ENCODE results near the gene CAPNS1. TPM values are rescaled to one million over a fixed set of nuclear protein-coding genes. Genes with fewer than 3 reads are reported as not detected.

The CAPNS1 gene
- total and polyA plus RNA-seq, 8 donors = 93.7 to 575 (median 153) TPM

DNA sequence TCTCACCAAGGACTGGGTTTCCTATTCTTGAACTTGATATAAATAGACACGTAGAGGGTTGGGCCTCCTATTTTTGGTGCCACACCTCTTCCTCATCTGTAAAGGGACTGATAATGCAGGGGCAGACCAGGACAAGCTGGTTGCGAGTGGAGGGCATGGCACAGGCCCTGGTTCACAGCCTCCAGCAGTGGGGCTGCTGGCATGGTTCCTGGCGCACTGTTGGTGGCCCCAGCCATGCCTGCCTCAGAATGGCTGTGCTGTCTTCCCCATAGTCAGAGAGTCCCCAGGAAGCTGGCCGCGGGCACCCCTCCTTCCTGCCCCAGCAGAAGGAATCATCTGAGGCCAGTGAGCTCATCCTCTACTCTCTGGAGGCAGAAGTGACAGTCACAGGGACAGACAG, 39.4 kb upstream of the CAPNS1 start:
- no peak for DNase-seq
- H3K27ac ChIP-seq = no peak overlapping the region
- H3K4me1 ChIP-seq = no peaks in the 10 kb centered on the region
- H3K27me3 ChIP-seq = no peaks in the 10 kb centered on the region
- H3K4me3 ChIP-seq = no peak overlapping the region
- WGBS, 5 donors = 67 to 82% (median 73%) methylated on average over 2 to 5 of the region's 5 CpGs
- peaks cover 0 to 17% (median 6%) of the 10 kb centered on the region in 4 donors for H3K36me3 ChIP-seq
- TF ChIP-seq POLR2AphosphoS5 (IDR thresholded peaks at IDR 0.05) (no peak), POLR2A (IDR thresholded peaks at IDR 0.05) (no peak), EP300 (IDR thresholded peaks at IDR 0.05) (no peak)
- TF ChIP-seq, protein P1, sequence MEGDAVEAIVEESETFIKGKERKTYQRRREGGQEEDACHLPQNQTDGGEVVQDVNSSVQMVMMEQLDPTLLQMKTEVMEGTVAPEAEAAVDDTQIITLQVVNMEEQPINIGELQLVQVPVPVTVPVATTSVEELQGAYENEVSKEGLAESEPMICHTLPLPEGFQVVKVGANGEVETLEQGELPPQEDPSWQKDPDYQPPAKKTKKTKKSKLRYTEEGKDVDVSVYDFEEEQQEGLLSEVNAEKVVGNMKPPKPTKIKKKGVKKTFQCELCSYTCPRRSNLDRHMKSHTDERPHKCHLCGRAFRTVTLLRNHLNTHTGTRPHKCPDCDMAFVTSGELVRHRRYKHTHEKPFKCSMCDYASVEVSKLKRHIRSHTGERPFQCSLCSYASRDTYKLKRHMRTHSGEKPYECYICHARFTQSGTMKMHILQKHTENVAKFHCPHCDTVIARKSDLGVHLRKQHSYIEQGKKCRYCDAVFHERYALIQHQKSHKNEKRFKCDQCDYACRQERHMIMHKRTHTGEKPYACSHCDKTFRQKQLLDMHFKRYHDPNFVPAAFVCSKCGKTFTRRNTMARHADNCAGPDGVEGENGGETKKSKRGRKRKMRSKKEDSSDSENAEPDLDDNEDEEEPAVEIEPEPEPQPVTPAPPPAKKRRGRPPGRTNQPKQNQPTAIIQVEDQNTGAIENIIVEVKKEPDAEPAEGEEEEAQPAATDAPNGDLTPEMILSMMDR (IDR thresholded peaks at IDR 0.05) = no peak
- intact Hi-C loops (cut with DNase I; ENCODE audit: low total_unique reads) = no loop called here
- no peaks in the 10 kb centered on the region for H3K9me3 ChIP-seq

DNA sequence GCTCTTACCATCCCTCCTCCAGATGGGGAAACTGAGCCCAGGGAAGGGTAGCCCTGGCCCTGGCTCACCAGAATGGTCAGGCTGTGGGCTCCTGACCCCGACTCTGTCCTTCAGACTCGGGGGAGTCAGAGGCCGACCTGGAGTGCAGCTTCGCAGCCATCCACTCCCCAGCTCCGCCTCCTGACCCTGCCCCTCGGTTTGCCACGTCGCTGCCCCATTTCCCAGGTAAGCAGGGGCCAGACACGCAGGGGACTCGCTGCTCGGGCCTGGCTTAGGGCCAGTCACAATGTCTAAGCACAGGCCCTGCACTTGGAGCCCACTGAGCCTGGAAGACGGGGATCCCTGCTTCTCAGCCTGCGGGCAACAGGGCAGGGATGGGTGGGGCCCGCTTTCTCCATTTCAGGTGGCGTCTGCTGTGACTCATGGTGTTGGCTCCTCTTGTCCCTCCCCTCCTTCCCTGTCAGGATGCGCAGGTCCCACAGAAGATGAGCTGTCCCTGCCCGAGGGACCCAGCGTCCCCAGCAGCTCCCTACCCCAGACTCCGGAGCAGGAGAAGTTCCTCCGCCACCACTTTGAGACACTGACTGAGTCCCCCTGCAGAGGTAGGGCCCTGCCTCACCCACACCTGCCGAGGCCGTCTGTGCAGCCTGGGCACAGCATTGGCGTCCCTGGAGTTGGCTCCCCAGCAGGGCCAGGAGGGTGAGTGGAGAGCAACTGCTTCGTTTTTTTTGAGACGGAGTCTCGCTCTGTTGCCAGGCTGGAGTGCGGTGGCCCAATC, 38.1 kb upstream of the CAPNS1 start:
- no peak overlapping the region for H3K4me3 ChIP-seq
- H3K9me3 ChIP-seq = no peaks in the 10 kb centered on the region
- H3K27me3 ChIP-seq = no peaks in the 10 kb centered on the region
- no peak for DNase-seq
- H3K36me3 ChIP-seq = peaks cover 0 to 21% (median 13%) of the 10 kb centered on the region in 4 donors
- intact Hi-C loops (cut with DNase I; ENCODE audit: low total_unique reads) = no loop called here
- TF ChIP-seq, protein P1 (IDR thresholded peaks at IDR 0.05) = no peak
- TF ChIP-seq EP300 (IDR thresholded peaks at IDR 0.05) = no peak
- TF ChIP-seq POLR2A (IDR thresholded peaks at IDR 0.05) = no peak
- no peak for TF ChIP-seq POLR2AphosphoS5 (IDR thresholded peaks at IDR 0.05)
- no peaks in the 10 kb centered on the region for H3K4me1 ChIP-seq
- no peak overlapping the region for H3K27ac ChIP-seq
- 90 to 92% (median 91%) methylated on average over 23 to 27 of the region's 27 CpGs for WGBS, 5 donors

DNA sequence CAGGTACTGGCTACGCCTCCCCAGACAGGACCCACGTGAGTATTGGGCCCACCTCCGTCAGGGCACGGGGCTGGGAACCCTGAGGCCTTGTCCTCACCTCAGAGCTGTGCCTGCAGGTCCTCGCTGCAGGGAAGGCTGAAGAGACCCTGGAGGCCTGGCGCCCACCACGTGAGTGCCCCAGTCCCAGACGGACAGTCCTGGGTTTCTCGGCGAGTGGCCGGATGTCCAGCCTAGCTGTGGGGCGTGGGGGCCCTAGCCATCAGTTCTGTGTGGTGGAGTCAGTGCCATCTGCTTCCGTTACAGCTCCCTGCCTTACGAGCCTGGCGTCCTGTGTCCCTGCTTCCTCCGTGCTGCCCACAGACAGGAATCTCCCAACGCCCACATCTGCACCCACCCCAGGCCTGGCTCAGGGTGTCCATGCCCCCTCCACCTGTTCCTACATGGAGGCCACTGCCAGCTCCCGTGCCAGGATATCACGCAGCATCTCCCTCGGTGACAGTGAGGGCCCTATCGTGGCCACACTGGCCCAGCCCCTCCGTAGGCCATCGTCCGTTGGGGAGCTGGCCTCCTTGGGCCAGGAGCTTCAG, 36.7 kb upstream of the CAPNS1 start:
- Histone ChIP-seq H3K27ac (no peak overlapping the region), H3K27me3 (no peaks in the 10 kb centered on the region), H3K4me3 (no peak overlapping the region), H3K9me3 (no peaks in the 10 kb centered on the region), H3K4me1 (no peaks in the 10 kb centered on the region), H3K36me3 (peaks cover 0 to 35% (median 19%) of the 10 kb centered on the region in 4 donors)
- intact Hi-C loops (cut with DNase I; ENCODE audit: low total_unique reads) = no loop called here
- TF ChIP-seq, protein P1 (IDR thresholded peaks at IDR 0.05) = no peak
- no peak for TF ChIP-seq POLR2A (IDR thresholded peaks at IDR 0.05)
- 90 to 95% (median 92%) methylated on average over 13 to 24 of the region's 24 CpGs for WGBS, 5 donors
- DNase-seq = no peak

DNA sequence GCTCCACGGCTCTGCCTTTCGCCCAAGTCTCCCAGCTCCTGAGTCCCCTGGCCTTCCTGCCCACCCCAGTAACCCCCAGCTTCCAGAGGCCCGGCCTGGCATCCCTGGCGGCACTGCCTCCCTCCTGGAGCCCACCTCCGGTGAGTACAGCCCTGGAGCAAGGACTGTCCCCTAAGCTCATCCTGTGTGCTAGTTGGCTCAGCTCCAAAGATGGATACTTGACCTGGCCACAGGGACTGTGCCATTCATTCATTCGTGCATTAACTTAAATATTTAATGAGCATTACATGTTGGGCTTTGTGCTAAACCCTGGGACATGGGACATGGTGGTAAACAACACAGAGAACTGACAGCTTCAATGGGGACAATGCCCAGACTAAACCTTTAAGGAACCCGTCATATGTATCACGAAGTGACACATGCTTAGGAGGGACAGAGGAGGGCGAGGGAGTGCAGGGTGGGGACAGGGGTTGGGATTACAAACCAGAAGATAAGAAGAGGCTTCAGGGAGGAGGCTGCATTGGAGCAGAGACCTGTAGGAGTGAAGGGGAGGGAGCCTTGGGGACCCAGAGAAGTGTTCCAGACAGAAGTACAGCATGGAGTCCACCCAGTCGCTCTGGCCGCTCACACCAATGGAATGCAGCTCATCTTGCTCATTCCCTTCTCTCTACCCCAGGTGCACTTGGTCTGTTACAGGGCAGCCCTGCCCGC, 35.9 kb upstream of the CAPNS1 start:
- TF ChIP-seq POLR2AphosphoS5 (IDR thresholded peaks at IDR 0.05) = no peak
- TF ChIP-seq, protein P1 (IDR thresholded peaks at IDR 0.05) = no peak
- TF ChIP-seq POLR2A (IDR thresholded peaks at IDR 0.05) = no peak
- no peak for TF ChIP-seq EP300 (IDR thresholded peaks at IDR 0.05)
- no peaks in the 10 kb centered on the region for H3K27me3 ChIP-seq
- H3K4me1 ChIP-seq = no peaks in the 10 kb centered on the region
- no peak for DNase-seq
- H3K27ac ChIP-seq = no peak overlapping the region
- intact Hi-C loops (cut with DNase I; ENCODE audit: low total_unique reads) = no loop called here
- 89 to 93% (median 92%) methylated on average over 9 to 12 of the region's 12 CpGs for WGBS, 5 donors
- H3K36me3 ChIP-seq = peaks cover 0 to 36% (median 21%) of the 10 kb centered on the region in 4 donors
- no peaks in the 10 kb centered on the region for H3K9me3 ChIP-seq
- no peak overlapping the region for H3K4me3 ChIP-seq

All from stomach (tissue), 9 donors.